ENCODE results near the gene DMAC2L.

DNA sequence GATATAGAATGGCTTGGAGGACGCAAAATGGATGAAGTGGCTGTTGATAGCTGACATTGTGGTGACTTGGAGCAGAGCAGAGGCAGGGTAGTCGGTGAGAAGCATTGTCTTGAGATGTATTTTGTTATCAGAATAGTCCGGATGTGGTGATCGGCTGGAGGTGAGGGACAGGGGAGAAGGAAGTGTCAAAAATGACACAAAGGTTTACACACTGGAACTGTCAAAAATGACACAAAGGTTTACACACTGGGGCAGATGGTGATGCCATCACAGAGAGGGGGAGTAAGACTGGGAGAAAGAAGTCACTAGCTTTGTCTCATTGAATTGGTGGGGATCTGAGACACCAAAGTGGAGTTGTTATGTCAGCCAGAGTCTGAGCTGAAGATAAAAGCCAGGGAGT, 54.5 kb downstream of the DMAC2L start:
- TF ChIP-seq POLR2A (IDR thresholded peaks at IDR 0.05; ENCODE audit: borderline replicate concordance, extremely low read depth, insufficient read depth, insufficient read length) (no peak), CTCF (IDR thresholded peaks at IDR 0.05 in 2 of 3, conservative IDR thresholded peaks at IDR 0.05 in 1 of 3; ENCODE audit: borderline replicate concordance in 1 of 3, insufficient read depth in 1 of 3, low read depth in 2 of 3, low read length in 2 of 3) (no peak), ZNF274 (IDR thresholded peaks at IDR 0.05; ENCODE audit: low read depth, low read length) (no peak), EZH2 (IDR thresholded peaks at IDR 0.05) (no peak), SP1 (IDR thresholded peaks at IDR 0.05; ENCODE audit: low read depth) (no peak), POLR2AphosphoS5 (IDR thresholded peaks at IDR 0.05; ENCODE audit: low read depth, low read length) (no peak), REST (IDR thresholded peaks at IDR 0.05; ENCODE audit: low read depth) (no peak)
